Suprapubic skin (tissue), 3 donors: ENCODE data around the gene PLXDC2.

ENCODE experiments used
- POLR2AphosphoS5 ChIP-seq, 3 donors: sonication (generic); formaldehyde crosslinking; IDR thresholded peaks; one replicate each; pipeline ENCODE4 v1.6.1; 2017; ENCODE audit warnings: antibody characterized with exemption in 3 of 3
- TF ChIP-seq, protein P1 (sequence below), 2 donors: fragments of 200-600 bp in 1 of 2; fragments of 450-650 bp in 1 of 2; sonication (generic) in 1 of 2; IDR thresholded peaks; one replicate each; pipeline ENCODE4 v1.5.1; 2016 to 2019; ENCODE audit warnings: antibody characterized with exemption in 2 of 2, mild to moderate bottlenecking in 1 of 2, moderate library complexity in 1 of 2

DNA sequence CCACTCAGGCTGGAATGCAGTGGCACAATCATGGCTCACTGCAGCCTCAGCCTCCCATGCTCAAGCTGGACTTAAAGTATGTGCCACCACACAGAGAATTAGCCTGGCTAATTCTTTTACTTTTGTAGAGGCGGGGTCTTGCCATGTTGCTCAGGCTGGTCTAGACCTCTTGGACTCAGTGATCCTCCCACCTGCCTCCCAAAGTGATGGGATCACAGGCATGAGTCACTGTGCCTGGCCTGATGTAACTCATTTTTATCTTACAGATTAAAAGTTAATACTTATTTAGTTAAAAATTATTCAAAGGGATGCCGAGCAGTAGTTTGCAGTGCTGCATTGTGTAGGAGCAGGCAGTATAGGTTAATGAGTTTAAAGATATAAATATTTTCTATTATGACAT lies 12.6 kb upstream of the PLXDC2 start:
- TF ChIP-seq, protein P1, sequence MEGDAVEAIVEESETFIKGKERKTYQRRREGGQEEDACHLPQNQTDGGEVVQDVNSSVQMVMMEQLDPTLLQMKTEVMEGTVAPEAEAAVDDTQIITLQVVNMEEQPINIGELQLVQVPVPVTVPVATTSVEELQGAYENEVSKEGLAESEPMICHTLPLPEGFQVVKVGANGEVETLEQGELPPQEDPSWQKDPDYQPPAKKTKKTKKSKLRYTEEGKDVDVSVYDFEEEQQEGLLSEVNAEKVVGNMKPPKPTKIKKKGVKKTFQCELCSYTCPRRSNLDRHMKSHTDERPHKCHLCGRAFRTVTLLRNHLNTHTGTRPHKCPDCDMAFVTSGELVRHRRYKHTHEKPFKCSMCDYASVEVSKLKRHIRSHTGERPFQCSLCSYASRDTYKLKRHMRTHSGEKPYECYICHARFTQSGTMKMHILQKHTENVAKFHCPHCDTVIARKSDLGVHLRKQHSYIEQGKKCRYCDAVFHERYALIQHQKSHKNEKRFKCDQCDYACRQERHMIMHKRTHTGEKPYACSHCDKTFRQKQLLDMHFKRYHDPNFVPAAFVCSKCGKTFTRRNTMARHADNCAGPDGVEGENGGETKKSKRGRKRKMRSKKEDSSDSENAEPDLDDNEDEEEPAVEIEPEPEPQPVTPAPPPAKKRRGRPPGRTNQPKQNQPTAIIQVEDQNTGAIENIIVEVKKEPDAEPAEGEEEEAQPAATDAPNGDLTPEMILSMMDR (IDR thresholded peaks at IDR 0.05) = no peak
- TF ChIP-seq POLR2AphosphoS5 (IDR thresholded peaks at IDR 0.05) = no peak
